A549 (cell line): ENCODE measurements around the gene FOXO6. TPM values are rescaled to one million over a fixed set of nuclear protein-coding genes. Genes with fewer than 3 reads are reported as not detected.

Experiments used
- ATAC-seq, 2 experiments: fragments of 200-7000 bp in 1 of 2; fragments of >200 bp in 1 of 2; cut with Nextera tagmentation in 1 of 2; cut with Tn5 transposase in 1 of 2; 3 replicates each; pipeline versions ENCODE4 v1.8.0 to v1.9.1; 2018 to 2020; ENCODE audit warnings: mild to moderate bottlenecking in 1 of 2, moderate library complexity in 1 of 2
- CTCF ChIA-PET: fragments of 300-600 bp; sonication (Branson Sonifier 250); formaldehyde crosslinking; extraction: SDS; loops from one replicate; lab custom pipeline; 2021; ENCODE audit warnings: antibody characterized with exemption, inconsistent platforms; lab: Yijun Ruan, JAX
- POLR2A ChIA-PET: fragments of 350-600 bp; formaldehyde crosslinking; extraction: SDS; loops from one replicate; lab custom pipeline; 2021; ENCODE audit warnings: antibody characterized with exemption, inconsistent platforms; lab: Yijun Ruan, JAX
- DNase-seq, 2 experiments: peaks; one replicate each; pipeline versions ENCODE4 v3.0.0 to v3.0.0-alpha.2; 2011 to 2016; ENCODE audit warnings: low read depth in 1 of 2, low spot score in 1 of 2
- FAIRE-seq: peaks from 2 replicates; lab custom pipeline; 2011; peaks lifted over from hg19 to GRCh38; lab: Jason Lieb, UNC
- H3K27ac ChIP-seq, 2 experiments: fragments of >200 bp; sonication (Bioruptor Twin); formaldehyde crosslinking; 3 replicates each; pipeline ENCODE4 v1.5.1; 2016 to 2017
- H3K4me1 ChIP-seq: fragments of >200 bp; sonication (Bioruptor Twin); formaldehyde crosslinking; 3 replicates; pipeline ENCODE4 v1.6.1; 2016
- H3K4me2 ChIP-seq: fragments of >200 bp; sonication (Bioruptor Twin); formaldehyde crosslinking; 3 replicates; pipeline ENCODE4 v1.6.1; 2016
- H3K4me3 ChIP-seq: fragments of >200 bp; sonication (Bioruptor Twin); formaldehyde crosslinking; 3 replicates; pipeline ENCODE4 v1.5.1; 2016
- H3K9me3 ChIP-seq: fragments of >200 bp; sonication (Bioruptor Twin); formaldehyde crosslinking; 3 replicates; pipeline ENCODE4 v1.6.1; 2016
- BCL3 ChIP-seq: fragments of >200 bp; sonication (Bioruptor Twin); formaldehyde crosslinking; IDR thresholded peaks from 3 replicates; pipeline ENCODE4 v1.6.1; 2016
- BHLHE40 ChIP-seq: IDR thresholded peaks from 2 replicates; pipeline ENCODE4 v1.6.1; 2012; ENCODE audit warnings: low read depth, low read length, inconsistent platforms
- CBX2 ChIP-seq: fragments of 200-600 bp; sonication (generic); IDR thresholded peaks from 2 replicates; pipeline ENCODE4 v1.6.1; 2016; ENCODE audit warnings: low read depth, mild to moderate bottlenecking, borderline replicate concordance
- CBX8 ChIP-seq: fragments of 200-600 bp; sonication (generic); IDR thresholded peaks from 2 replicates; pipeline ENCODE4 v1.6.1; 2016
- CHD2 ChIP-seq: fragments of 150-350 bp; IDR thresholded peaks from 2 replicates; pipeline ENCODE4 v1.6.1; 2014; ENCODE audit warnings: low read length; ENCODE audit not compliant: partially characterized antibody
- CHD4 ChIP-seq: fragments of 200-600 bp; sonication (generic); IDR thresholded peaks from 2 replicates; pipeline ENCODE4 v1.6.1; 2016; ENCODE audit warnings: antibody characterized with exemption, mild to moderate bottlenecking, borderline replicate concordance
- EHMT2 ChIP-seq: fragments of 200-600 bp; sonication (generic); IDR thresholded peaks from 2 replicates; pipeline ENCODE4 v1.6.1; 2016; ENCODE audit warnings: antibody characterized with exemption, low read depth, mild to moderate bottlenecking, moderate library complexity
- EP300 ChIP-seq, 2 experiments: fragments of >200 bp; sonication (Bioruptor Twin); formaldehyde crosslinking; IDR thresholded peaks; 2 replicates in 1 of 2; 3 replicates in 1 of 2; pipeline ENCODE4 v1.6.1; 2016 to 2017
- ESRRA ChIP-seq: fragments of 150-350 bp; IDR thresholded peaks from 2 replicates; pipeline ENCODE4 v1.6.1; 2014; ENCODE audit warnings: mild to moderate bottlenecking, low read length, borderline replicate concordance
- HEYL ChIP-seq: fragments of 250-450 bp; sonication (Bioruptor Pico); IDR thresholded peaks from 2 replicates; pipeline ENCODE4 v1.8.0; 2021; ENCODE audit warnings: mild to moderate bottlenecking, moderate library complexity
- HOXB13 ChIP-seq: fragments of 250-450 bp; sonication (Bioruptor Pico); IDR thresholded peaks from 2 replicates; pipeline ENCODE4 v1.5.0; 2020; ENCODE audit warnings: low read depth, mild to moderate bottlenecking, moderate library complexity
- HOXB5 ChIP-seq: fragments of 250-450 bp; sonication (Bioruptor Pico); IDR thresholded peaks from 2 replicates; pipeline ENCODE4 v1.5.0; 2020; ENCODE audit warnings: mild to moderate bottlenecking, moderate library complexity
- KDM1A ChIP-seq: fragments of 200-600 bp; sonication (generic); IDR thresholded peaks from 2 replicates; pipeline ENCODE4 v1.6.1; 2016; ENCODE audit warnings: low read depth, mild to moderate bottlenecking
- MAX ChIP-seq: IDR thresholded peaks from 2 replicates; pipeline ENCODE4 v1.6.1; 2012
- MAZ ChIP-seq: fragments of 150-350 bp; IDR thresholded peaks from 2 replicates; pipeline ENCODE4 v1.6.1; 2014; ENCODE audit warnings: antibody characterized with exemption, low read depth, low read length, borderline replicate concordance
- NFE2L2 ChIP-seq: fragments of 150-350 bp; conservative IDR thresholded peaks from 2 replicates; pipeline ENCODE4 v1.6.1; 2014; ENCODE audit warnings: low read length
- NR3C1 ChIP-seq: fragments of >200 bp; sonication (Bioruptor Twin); formaldehyde crosslinking; IDR thresholded peaks from 3 replicates; pipeline ENCODE4 v1.6.1; 2017
- POLR2A ChIP-seq: IDR thresholded peaks from 2 replicates; pipeline ENCODE4 v1.6.1; 2012; ENCODE audit warnings: mild to moderate bottlenecking, low read length
- RAD21 ChIP-seq, 2 experiments: fragments of >200 bp in 1 of 2; sonication (Bioruptor Twin) in 1 of 2; formaldehyde crosslinking in 1 of 2; IDR thresholded peaks in 1 of 2; conservative IDR thresholded peaks in 1 of 2; 2 replicates in 1 of 2; 3 replicates in 1 of 2; pipeline ENCODE4 v1.6.1; 2012 to 2018; ENCODE audit warnings: inconsistent platforms in 1 of 2
- RARB ChIP-seq: fragments of 250-450 bp; sonication (Bioruptor Pico); IDR thresholded peaks from 2 replicates; pipeline ENCODE4 v1.8.0; 2021; ENCODE audit warnings: mild to moderate bottlenecking, moderate library complexity
- REST ChIP-seq: fragments of 200-600 bp; sonication (generic); IDR thresholded peaks from 2 replicates; pipeline ENCODE4 v1.6.1; 2016; ENCODE audit warnings: antibody characterized with exemption, mild to moderate bottlenecking, moderate library complexity
- SREBF2 ChIP-seq: fragments of 450-650 bp; IDR thresholded peaks from 2 replicates; pipeline ENCODE4 v1.6.1; 2014; ENCODE audit warnings: mild to moderate bottlenecking, moderate library complexity
- TFCP2L1 ChIP-seq: fragments of 250-450 bp; sonication (Bioruptor Pico); IDR thresholded peaks from 2 replicates; pipeline ENCODE4 v1.5.0; 2021; ENCODE audit warnings: mild to moderate bottlenecking
- USF2 ChIP-seq: fragments of 450-650 bp; IDR thresholded peaks from 2 replicates; pipeline ENCODE4 v1.6.1; 2014; ENCODE audit warnings: antibody characterized with exemption
- ZC3H11A ChIP-seq: fragments of 450-650 bp; IDR thresholded peaks from 2 replicates; pipeline ENCODE4 v1.6.1; 2014; ENCODE audit warnings: antibody characterized with exemption, mild to moderate bottlenecking
- WGBS: methylation state at CpG from one replicate; pipeline ENCODE4 v1.1.6; 2017; ENCODE audit errors: missing lambda C conversion rate; 5-methylcytosine and 5-hydroxymethylcytosine counted together
- polyA plus RNA-seq, 4 experiments: library from polyadenylated mRNA; depleted of rRNA in 3 of 4; stranded (reverse); fragments of >200 nt; fragmentation: RNase III in 1 of 4; extraction: RNeasy Plus Mini Kit Qiagen cat#74134 plus additional on column Dnase treatment in 1 of 4; gene quantifications; 2 replicates in 3 of 4; 3 replicates in 1 of 4; pipeline ENCODE4 v1.2.3, GENCODE V29; 2011 to 2017

FOXO6 gene
- polyA plus RNA-seq, 2 of the 4 experiments (the other 2 are of a cell fraction), result 0.10 to 0.25 TPM

GRCh38 chr1:41345434-41346075 is 15.7 kb upstream of the FOXO6 start:
- H3K9me3 ChIP-seq, result no peaks in the 10 kb centered on the region
- WGBS, result 77% methylated on average over 3 of the region's 4 CpGs
- no peak for ATAC-seq
- no peak for TF ChIP-seq MAX
- no peak for TF ChIP-seq POLR2A
- no peak for TF ChIP-seq NFE2L2
- no peak for TF ChIP-seq KDM1A
- no peak for TF ChIP-seq HOXB5 (CRISPR knock-in tag)
- H3K4me2 ChIP-seq, result no peak overlapping the region
- no peak overlapping the region for H3K27ac ChIP-seq
- ChIA-PET POLR2A (no interaction called here), CTCF (interaction anchor here (1.1 to 1.6 kb wide), 3 partner anchors 9 to 235 kb away, joined by 3 to 6 read pairs (median 4); no protein-coding TSS in a partner anchor)
- FAIRE-seq, result no peak
- H3K4me3 ChIP-seq, result no peak overlapping the region
- no peak for DNase-seq
- H3K4me1 ChIP-seq, result peaks cover 12% of the 10 kb centered on the region; the same call in 1 of the 3 replicates

- no peak for FAIRE-seq
- H3K4me2 ChIP-seq, result no peak overlapping the region
- DNase-seq, result no peak
- H3K4me3 ChIP-seq, result no peak overlapping the region
- 75% methylated on average over 2 of the region's 2 CpGs for WGBS
- ChIA-PET POLR2A (no interaction called here), CTCF (no interaction called here)
- TF ChIP-seq CHD4, result no peak
- no peak for TF ChIP-seq EP300 (IDR thresholded peaks at IDR 0.05)
- no peak for TF ChIP-seq SREBF2
- no peak for TF ChIP-seq EHMT2
- TF ChIP-seq TFCP2L1 (CRISPR knock-in tag), result no peak
- TF ChIP-seq HEYL (CRISPR knock-in tag), result no peak
- TF ChIP-seq ZC3H11A, result no peak
- TF ChIP-seq POLR2A, result no peak
- no peak for TF ChIP-seq CBX8
- no peak for TF ChIP-seq BCL3
- no peak for TF ChIP-seq CHD2
- peaks cover 2% of the 10 kb centered on the region; the same call in 1 of the 3 replicates for H3K4me1 ChIP-seq
- ATAC-seq, result no peak
- no peak overlapping the region for H3K27ac ChIP-seq
- H3K9me3 ChIP-seq, result no peaks in the 10 kb centered on the region
Measured at GRCh38 chr1:41347276-41347675, 14.0 kb upstream of the FOXO6 start.

- ATAC-seq, result no peak
- no peak for FAIRE-seq
- Histone ChIP-seq H3K9me3 (no peaks in the 10 kb centered on the region), H3K4me1 (no peaks in the 10 kb centered on the region), H3K27ac (no peak overlapping the region)
- WGBS, result 42% methylated on average over 4 of the region's 4 CpGs
- DNase-seq, result no peak
- POLR2A ChIA-PET, result no interaction called here
- TF ChIP-seq RARB (no peak), ESRRA (no peak)
- TF ChIP-seq, all 56 proteins: peak for 0
- Histone ChIP-seq H3K4me3 (no peak overlapping the region), H3K4me2 (no peak overlapping the region)
- CTCF ChIA-PET, result no interaction called here
Measured at GRCh38 chr1:41348394-41348793, 12.8 kb upstream of the FOXO6 start.

GRCh38 chr1:41349361-41350054 is 11.7 kb upstream of the FOXO6 start:
- FAIRE-seq, result no peak
- ATAC-seq, result no peak
- POLR2A ChIA-PET, result no interaction called here
- TF ChIP-seq HOXB13 (CRISPR knock-in tag), result no peak
- no peak for TF ChIP-seq EHMT2
- TF ChIP-seq BHLHE40, result no peak
- TF ChIP-seq RAD21 (conservative IDR thresholded peaks at IDR 0.05 in 1 of 2, IDR thresholded peaks at IDR 0.05 in 1 of 2), result no peak
- TF ChIP-seq MAZ, result no peak
- TF ChIP-seq REST, result no peak
- TF ChIP-seq USF2, result no peak
- TF ChIP-seq NR3C1, result no peak
- no peak for TF ChIP-seq KDM1A
- TF ChIP-seq CBX2, result no peak
- no peak for TF ChIP-seq HOXB5 (CRISPR knock-in tag)
- no peak for TF ChIP-seq CHD4

More at GRCh38 chr1:41349361-41350054, 11.7 kb upstream of the FOXO6 start:
- WGBS, result 74% methylated on average over 8 of the region's 8 CpGs
- H3K4me1 ChIP-seq, result no peaks in the 10 kb centered on the region
- H3K4me2 ChIP-seq, result no peak overlapping the region
- DNase-seq, result no peak
- no peak overlapping the region for H3K27ac ChIP-seq
- CTCF ChIA-PET, result interaction anchor here (1.1 kb wide), 1 partner anchor 67 kb away, joined by 3 read pairs; no protein-coding TSS in a partner anchor
- no peak overlapping the region for H3K4me3 ChIP-seq
- H3K9me3 ChIP-seq, result no peaks in the 10 kb centered on the region
